NCI-H187 (cell line): ENCODE data around the gene RAB3GAP2.
"Not testable (repeated sequence)": the region's sequence is repeated elsewhere in the genome, so short reads cannot be mapped to it uniquely, and the experiment has no call there.

ENCODE experiments used
- DNase-seq, 2 experiments: peaks; one replicate each; lab custom pipeline; 2025; lab: John Stamatoyannopoulos, UW

RAB3GAP2 gene, protein sequence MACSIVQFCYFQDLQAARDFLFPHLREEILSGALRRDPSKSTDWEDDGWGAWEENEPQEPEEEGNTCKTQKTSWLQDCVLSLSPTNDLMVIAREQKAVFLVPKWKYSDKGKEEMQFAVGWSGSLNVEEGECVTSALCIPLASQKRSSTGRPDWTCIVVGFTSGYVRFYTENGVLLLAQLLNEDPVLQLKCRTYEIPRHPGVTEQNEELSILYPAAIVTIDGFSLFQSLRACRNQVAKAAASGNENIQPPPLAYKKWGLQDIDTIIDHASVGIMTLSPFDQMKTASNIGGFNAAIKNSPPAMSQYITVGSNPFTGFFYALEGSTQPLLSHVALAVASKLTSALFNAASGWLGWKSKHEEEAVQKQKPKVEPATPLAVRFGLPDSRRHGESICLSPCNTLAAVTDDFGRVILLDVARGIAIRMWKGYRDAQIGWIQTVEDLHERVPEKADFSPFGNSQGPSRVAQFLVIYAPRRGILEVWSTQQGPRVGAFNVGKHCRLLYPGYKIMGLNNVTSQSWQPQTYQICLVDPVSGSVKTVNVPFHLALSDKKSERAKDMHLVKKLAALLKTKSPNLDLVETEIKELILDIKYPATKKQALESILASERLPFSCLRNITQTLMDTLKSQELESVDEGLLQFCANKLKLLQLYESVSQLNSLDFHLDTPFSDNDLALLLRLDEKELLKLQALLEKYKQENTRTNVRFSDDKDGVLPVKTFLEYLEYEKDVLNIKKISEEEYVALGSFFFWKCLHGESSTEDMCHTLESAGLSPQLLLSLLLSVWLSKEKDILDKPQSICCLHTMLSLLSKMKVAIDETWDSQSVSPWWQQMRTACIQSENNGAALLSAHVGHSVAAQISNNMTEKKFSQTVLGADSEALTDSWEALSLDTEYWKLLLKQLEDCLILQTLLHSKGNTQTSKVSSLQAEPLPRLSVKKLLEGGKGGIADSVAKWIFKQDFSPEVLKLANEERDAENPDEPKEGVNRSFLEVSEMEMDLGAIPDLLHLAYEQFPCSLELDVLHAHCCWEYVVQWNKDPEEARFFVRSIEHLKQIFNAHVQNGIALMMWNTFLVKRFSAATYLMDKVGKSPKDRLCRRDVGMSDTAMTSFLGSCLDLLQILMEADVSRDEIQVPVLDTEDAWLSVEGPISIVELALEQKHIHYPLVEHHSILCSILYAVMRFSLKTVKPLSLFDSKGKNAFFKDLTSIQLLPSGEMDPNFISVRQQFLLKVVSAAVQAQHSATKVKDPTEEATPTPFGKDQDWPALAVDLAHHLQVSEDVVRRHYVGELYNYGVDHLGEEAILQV (N-terminal part only)

DNA sequence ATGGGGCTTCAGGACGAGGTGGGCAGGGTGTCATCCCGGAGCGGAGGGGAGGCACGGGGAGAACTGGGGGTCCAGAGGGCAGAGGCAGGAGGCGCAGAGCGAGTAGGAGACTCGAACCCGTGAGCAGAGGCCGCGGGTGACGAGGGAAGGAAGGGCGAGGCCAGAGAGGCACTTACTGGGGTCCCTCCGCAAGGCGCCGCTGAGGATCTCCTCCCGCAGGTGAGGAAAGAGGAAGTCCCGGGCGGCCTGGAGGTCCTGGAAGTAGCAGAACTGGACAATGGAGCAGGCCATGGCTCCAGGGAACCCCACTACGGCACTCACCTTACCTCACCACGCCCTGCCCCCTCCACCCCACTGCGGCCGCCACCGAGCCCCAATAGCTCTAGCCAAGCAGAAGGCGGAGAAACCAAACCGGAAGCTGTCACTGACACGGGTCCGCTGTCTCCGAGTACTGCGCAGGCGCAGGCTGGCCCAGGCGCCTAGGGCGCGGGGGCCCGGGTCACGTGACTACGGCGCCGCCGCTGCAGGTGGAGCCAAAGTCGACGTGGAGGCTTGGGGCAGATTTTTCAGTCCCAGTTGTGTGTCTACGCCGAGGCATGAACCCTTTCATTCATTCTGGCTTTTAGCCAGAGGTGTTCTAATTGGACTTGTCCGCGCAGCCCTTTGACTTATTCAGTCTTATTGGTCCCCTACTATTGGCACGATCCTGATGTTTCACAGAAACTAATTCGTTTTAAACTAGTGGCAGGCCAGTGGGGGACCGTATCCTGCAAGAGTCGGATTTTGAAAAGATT, at the start of gene RAB3GAP2:
RAB3GAP2 (minus strand) TSS at position 407 of the 794 bp plus-strand sequence; CDS start at position 291, 116 bp downstream.
- peak; percentile 71 to 73 for DNase-seq

DNA sequence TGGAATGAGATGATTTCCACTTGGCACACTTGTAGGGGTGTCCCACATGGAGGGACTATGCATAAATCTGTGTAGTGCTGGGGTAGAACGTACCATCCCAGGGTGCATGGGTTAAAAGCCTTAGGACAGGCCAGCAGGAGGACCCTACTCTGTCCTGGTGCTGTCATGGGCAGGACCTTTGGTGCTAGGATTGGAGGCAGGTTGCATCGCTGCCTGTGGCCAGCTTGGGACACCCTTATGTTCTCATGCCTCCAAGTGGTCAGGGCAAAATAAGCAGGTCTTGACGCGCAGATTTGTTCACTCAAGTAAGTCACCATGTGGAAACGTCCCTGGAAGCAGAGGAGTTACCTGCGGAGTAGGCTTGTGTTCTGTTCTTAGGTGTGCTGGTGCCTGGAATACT, 49.5 kb upstream of the RAB3GAP2 start:
- no peak for DNase-seq

DNA sequence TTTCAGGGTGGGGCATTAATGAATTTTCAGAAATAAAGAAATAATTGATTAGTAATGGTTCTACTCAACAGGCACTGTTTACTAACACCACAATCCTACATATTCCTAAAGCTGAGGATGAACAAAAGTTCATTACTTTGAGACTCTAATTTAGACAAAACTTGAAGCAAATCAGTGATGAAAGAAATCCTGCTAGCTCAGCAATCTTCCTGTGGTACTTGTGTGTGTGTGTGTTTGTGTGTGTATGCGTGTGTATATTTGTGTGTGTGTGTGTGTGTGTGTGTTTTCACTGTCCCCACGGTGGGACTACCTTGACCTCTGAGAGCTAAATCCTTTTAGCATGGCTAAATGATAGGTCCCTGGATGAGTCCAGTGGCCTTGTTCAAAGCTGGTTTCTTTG, 48.5 kb upstream of the RAB3GAP2 start:
- no peak for DNase-seq

DNA sequence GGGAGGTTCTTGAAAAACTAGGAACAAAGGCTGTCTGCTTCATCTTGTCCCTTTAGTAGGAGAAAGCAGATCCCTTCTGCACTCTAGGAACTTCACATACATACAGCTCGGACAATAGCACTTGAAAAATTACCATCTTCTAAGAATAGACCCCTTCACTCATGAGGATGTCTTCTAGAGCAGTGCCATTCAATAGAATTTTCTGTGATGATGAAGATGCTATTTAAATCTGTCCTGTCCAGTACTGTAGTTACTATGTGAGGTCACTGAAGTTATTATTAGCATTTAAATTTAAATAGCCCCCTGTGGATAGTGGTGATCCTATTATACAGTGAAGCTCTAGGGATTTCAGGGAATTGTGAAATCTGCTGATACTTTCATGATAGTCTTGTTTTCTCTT, 46.4 kb upstream of the RAB3GAP2 start:
- DNase-seq = no peak

DNA sequence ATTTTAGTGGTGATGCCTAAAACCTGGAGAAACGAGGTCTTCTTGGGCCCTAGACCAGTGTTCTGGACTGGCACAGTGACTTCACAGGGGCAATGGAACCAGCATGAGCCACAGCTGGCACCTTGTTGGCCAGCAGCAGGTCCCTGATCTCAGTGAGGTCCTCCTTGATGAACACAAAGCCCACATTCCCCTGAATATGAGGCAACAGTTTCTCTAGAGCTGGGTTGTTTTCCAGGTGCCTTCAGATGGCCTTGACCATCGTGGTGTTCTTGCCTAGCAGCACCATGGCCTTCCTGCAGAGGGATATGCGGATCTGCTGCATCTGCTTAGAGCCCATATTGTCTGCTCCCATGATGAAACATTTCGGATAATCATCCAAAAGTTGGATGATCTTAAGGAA, 44.9 kb upstream of the RAB3GAP2 start:
- no peak for DNase-seq

DNA sequence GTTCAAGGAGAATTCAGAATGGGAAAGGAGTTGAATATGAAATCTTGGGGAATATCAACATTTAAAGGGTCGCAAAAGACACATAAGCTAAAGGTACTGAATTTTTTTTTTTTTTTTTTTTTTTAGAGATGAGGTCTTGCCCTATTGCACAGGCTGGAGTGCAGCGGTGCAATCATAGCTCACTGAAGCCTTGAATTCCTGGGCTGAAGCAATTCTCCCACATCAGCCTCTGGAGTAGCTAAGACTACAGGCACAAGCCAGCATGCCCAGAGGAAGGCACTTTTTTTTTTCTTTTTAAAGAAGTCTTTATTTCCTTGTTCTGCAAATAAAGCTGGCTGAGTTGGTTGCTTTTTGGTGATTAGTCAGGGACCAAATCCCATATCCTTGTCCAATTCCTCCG, 44.1 kb upstream of the RAB3GAP2 start:
- no peak for DNase-seq

DNA sequence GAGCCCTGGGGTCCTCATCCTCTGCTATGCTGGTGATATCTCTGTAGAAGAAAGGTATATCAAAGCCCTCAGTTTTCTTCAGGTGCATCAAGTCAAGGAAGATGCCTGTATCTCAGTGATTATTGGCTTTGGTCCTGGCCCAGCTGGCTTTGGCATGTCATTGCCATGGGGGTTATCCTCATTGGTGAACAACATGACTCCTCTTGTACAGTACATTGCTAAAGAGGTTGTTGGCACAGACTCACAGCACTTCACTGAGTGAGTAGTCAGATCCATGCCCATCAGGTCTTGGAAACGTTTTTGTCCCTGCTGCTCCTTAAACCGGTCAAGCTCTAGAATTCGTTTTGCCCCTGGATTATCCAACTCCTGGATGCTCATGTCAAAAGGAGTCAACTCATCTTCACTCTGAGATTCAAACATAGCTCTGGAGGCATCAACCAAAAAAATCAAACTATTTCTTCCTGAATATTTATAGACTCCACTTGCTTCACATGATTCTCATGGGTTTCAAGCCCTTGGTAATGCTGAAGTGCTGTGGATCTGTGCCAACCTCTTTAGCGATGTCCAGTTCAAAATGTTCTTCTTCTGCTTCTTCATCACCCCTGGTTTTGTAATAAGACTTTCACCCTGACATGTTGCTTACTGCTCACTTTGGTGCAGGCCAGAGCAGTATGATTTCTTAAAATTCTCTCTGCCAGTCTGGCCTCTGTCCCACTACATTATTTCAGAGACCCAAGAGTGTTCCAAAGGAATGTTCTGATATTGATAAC, 43.0 kb upstream of the RAB3GAP2 start:
- no peak for DNase-seq

DNA sequence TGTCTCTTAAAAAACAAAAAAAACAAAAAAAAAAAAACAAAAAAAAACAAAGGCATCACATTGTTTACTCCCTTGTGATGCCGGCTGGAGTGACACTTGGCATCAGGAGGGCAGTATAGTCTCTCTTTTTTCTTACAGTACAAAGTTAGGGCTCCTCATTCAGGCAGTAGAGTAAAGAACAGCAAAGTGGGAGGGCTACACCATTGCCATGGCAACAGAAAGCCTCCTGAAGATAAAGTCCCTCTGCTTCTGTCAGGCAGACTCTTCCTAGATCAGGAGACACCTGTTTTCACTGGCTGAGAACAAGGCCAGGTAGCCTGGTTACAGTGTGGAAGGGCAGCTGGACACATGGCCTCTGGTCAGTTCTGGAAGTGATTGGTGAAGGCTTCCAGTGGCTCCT, 41.3 kb upstream of the RAB3GAP2 start:
- no peak for DNase-seq

DNA sequence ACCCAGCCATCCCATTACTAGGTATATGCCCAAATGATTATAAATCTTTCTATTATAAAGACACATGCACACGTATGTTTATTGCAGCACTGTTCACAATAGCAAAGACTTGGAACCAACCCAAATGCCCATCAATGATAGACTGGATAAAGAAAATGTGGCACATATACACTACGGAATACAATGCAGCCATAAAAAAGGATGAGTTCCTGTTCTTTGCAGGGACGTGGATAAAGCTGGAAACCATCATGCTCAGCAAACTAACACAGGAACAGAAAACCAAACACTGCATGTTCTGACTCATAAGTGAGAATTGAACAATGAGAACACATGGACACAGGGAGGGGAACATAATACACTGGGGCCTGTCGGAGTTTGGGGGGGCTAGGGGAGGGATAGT, 37.9 kb upstream of the RAB3GAP2 start:
- DNase-seq = not testable (repeated sequence)

DNA sequence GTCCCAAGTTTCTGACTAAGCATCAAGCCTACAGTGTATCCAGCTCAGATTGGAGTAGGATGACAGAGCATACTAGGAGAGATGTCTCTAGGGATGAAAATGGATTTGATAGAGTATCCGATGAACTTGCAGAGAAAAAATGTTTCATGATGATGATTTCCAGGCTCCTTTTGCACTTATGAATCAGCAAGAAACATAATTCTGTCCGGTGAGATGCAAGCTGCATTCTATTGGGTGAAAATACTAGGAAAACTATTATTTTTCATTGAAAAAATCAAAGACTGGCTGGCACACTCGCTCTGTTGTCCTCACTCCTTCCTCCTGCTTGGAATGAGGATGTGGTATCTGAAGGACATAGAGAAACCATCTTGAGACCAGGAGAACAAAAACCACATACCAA, 35.4 kb upstream of the RAB3GAP2 start:
- DNase-seq = no peak

DNA sequence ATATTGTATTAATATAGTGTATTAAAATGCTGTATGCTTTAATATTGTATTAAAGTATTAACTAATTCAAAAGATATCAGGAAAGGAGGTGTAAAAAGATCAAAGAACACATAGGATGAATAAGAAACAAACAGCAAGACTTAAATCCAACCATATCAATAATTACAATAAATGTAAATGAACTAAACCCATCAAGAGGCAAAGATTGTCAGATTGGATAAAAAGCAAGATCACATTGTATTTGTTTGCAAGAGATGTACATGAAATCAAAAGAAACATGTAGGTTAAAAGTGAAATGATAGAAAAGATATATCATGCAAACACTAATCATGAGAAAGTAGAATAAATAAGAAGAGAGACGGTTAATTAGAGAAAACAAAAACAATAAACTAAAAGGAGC, 34.1 kb upstream of the RAB3GAP2 start:
- DNase-seq = no peak

DNA sequence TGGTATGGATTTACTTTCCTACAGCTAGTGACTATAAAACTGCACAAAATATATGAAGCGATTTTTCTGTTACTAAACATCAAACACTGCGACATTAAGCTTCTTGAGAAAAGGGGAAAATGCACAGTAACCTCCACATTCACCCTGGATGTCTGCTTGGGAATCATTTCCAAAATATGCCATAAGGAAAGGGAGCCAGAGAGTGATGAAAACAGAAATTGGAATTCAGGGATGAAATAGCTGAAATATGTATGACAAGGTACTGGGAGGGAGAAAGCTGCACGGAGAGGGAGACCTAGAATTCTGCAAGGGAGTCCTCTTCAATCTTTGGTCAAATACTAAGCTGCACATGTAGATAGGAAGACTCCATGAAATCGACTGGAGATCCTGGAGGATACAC, 31.6 kb upstream of the RAB3GAP2 start:
- no peak for DNase-seq

DNA sequence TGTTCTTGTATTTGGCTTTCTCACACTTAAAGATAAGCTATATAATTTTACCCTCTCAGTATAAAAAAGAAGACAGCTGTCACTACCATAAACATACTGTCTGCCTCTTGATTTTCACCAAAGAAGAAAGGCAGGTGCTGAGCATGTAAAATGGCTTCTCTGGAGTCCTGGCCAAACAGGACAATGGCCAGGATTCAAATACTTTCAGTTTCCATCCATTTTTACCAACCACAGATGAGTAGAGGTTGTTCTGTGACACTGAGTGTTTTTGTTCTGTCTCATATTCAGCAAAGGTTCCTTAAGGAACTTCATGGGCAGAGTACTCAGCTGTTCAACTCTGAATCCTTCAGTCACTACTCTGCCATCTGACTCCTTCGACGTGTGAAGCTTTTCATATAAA, 29.4 kb upstream of the RAB3GAP2 start:
- DNase-seq = no peak

DNA sequence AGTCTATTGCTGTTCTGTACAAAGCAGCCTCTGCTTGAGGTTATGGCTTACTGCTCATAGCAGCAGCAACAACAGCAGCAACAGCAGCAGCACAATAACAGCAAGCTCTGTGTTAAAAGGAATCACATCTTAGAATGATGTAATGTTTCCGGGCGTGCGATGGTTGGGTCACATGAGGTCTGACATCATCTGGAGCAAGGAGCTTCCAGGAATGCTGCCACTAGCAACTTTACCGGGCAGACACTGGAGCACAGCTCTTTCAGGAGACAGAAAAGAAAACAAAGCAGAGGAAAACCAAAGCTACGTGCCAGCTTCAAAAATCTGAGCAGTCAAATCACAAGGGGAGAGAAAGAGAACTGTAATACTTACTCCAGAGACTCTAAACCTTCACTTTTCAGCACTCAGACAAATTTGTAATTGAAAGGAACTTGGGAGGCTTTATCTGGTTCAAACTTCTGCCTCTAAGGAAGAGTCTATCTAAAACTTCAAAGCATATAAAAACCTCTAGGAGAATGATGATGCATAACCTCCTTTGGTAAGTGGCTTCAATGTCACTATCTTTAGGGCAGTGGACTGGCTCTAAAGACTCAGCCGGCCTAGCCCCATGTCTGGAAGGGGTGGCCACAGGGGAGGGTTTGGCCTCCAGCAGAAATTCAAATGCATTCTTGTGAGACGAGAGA, 28.3 kb upstream of the RAB3GAP2 start:
- no peak for DNase-seq

DNA sequence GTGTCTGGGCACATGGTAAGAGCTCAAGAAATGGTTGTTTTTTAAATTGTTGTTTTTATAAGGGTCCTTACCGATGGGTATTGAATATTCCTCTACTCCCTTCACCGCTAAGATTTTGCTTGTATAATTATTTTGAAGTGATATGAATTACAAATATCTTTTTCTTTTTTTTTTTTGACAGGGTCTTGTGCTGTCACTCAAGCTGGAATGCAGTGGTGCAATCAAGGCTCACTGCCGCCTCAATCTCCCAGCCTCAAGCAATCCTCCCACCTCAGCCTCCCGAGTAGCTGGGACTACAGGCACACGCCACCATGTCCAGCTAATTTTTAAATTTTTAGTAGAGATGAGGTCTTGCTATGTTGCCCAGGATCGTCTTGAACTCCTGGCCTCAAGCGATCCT, 27.1 kb upstream of the RAB3GAP2 start:
- DNase-seq = no peak

DNA sequence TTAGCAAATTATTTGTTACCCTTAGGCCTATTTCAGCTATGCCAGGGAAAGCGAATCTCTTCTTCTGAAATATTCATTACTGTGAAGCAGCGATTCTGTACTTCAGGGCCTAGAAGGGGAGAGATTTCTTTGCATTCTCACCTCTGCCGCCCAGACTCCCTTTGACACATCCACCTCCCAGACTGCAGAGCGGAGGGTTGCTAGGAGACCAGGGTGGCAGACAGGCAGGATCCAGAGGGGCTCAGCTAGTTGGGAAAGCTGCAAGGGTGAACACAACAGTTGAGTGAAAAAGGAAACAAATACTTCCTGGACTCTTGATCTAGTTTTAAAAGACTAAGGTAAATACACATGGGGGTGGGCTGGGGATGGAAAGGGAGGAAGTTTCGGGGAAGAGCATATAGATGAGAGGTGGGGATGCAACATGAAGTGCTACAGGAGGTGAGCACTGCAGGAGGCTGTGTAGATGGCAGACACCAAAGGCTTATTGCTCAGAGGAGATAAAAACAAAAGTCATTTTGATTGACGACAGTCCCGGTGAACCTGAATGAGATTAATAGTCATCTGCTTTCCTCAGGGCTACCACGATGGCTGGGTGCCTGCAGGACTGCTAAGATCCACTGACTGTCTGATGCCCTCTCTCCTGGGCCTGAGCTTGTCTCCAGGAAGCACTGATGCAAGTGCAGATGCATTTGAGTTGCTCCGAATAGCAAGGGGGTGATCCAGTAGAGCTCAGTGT, 26.4 kb upstream of the RAB3GAP2 start:
- DNase-seq = no peak

DNA sequence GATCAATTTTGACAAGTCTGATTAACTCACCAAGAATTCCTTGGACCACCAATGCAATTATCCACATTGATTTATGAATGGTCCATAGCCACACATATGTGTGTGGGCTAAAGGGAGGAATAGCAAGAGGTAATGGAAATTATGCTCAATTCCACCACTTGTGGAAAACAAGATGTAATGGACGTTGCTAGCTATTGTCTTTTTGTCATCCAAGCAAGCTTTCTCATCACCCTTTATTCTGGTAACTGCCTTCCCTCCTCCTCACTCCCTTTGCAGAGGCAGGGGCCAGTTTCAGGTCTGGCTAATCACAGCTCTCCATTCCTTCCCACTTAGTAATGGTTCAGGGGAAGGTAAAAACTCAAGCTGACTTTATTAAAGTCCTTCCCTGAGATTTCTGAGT, 24.7 kb upstream of the RAB3GAP2 start:
- no peak for DNase-seq

DNA sequence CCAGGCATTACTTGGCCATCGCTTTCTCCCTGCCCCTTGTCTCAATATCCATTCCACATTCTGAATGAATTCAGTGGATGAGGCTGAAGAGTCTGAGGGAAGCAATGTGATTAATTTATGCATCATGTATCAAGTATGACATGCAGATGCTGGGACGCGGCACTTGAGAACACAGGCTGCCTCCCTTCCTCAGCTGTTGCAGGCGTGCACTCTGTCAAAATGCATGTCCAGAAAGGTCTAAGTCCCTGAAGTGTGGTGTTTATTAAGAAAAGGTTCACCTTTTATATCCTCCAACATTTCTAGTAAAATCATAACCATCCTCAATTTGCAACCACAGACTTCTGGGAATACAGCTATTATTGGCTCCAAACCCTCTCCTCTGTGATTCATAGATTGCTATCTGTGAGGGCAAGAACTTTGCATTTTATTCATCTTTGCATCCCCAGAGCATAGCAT, 22.6 kb upstream of the RAB3GAP2 start:
- DNase-seq = no peak

DNA sequence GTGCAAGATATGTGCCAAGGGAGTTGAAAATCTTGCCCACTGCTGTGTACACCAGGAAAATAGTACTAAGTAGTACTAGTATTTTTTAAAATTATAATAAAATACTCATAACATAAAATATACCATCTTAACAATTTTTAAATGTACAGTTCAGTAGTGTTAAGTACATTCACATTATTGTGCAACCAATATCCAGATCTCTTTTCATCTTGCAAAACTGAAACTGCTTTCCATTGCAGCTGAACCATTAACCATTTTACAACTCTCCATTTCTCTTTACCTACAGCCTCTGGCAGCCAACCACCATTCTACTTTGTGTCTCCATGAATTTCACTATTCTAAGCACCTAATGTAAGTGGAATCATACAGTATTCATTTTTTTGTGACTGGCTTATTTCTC, 19.3 kb upstream of the RAB3GAP2 start:
- DNase-seq = no peak
